K562 (cell line): ENCODE data around the gene LUC7L. TPM values are rescaled to one million over a fixed set of nuclear protein-coding genes. Genes with fewer than 3 reads are reported as not detected.

Experiments used
- LCOR ChIP-seq: sonication (generic); formaldehyde crosslinking; IDR thresholded peaks from 2 replicates; pipeline ENCODE4 v1.8.0; 2022; ENCODE audit warnings: mild to moderate bottlenecking, missing genetic modification reagents
- MYC ChIP-seq, 2 experiments: fragments of 250-450 bp in 1 of 2; sonication (Bioruptor Pico) in 1 of 2; IDR thresholded peaks; 2 replicates each; pipeline versions ENCODE4 v1.5.1 to v1.6.1; 2012 to 2021; ENCODE audit warnings: low read depth in 2 of 2, borderline replicate concordance in 1 of 2, improper control_type of control experiment in 1 of 2, low read length in 1 of 2, mild to moderate bottlenecking in 1 of 2, moderate library complexity in 1 of 2
- NR4A1 ChIP-seq, 2 experiments: fragments of 250-450 bp in 1 of 2; fragments of 450-650 bp in 1 of 2; sonication (Bioruptor Pico) in 1 of 2; IDR thresholded peaks; 2 replicates each; pipeline versions ENCODE4 v1.4.0 to v1.6.1; 2016 to 2020; ENCODE audit warnings: mild to moderate bottlenecking in 2 of 2, missing compliant biosample characterization in 1 of 2, missing genetic modification characterization in 1 of 2, moderate library complexity in 1 of 2
- POLR2AphosphoS5 ChIP-seq: IDR thresholded peaks from 2 replicates; pipeline ENCODE4 v1.6.1; 2011; ENCODE audit warnings: mild to moderate bottlenecking, low read depth, low read length, moderate library complexity; ENCODE audit not compliant: control insufficient read depth, insufficient read depth
- ZNF277 ChIP-seq: fragments of 250-450 bp; sonication (Bioruptor Pico); IDR thresholded peaks from 2 replicates; pipeline ENCODE4 v1.8.0; 2022; ENCODE audit warnings: inconsistent platforms, mild to moderate bottlenecking, moderate library complexity, borderline replicate concordance
- ZSCAN29 ChIP-seq: fragments of 450-650 bp; IDR thresholded peaks from 2 replicates; pipeline ENCODE4 v1.6.1; 2017
- polyA plus RNA-seq, 8 experiments: library from polyadenylated mRNA; depleted of rRNA in 4 of 8; stranded (reverse) in 5 of 8; unstranded in 3 of 8; fragments of >200 nt; fragmentation: Nextera tagmentation in 2 of 8; fragmentation: Illumina TruSeq in 1 of 8; extraction: Ambion mirVana in 2 of 8; extraction: Trizol in 1 of 8; gene quantifications; 2 replicates each; pipeline versions ENCODE4 v1.2.1 to v1.2.3, GENCODE V29; 2011 to 2014; ENCODE audit warnings: inconsistent platforms in 1 of 8, missing spikeins in 1 of 8
- total RNA-seq, 7 experiments: library from RNA; depleted of rRNA in 6 of 7; stranded (reverse); fragments of >200 nt in 6 of 7; fragmentation: Illumina TruSeq in 2 of 7; extraction: Trizol in 2 of 7; gene quantifications; 2 replicates each; pipeline versions ENCODE4 v1.2.1 to v1.2.3, GENCODE V29; 2011 to 2021; ENCODE audit warnings: low replicate concordance in 1 of 7
- TF ChIP-seq, protein P1 (sequence below): fragments of 450-650 bp; IDR thresholded peaks from 2 replicates; pipeline ENCODE4 v1.6.1; 2016; ENCODE audit warnings: low read depth
- TF ChIP-seq, protein P2 (sequence below): fragments of 450-650 bp; IDR thresholded peaks from 2 replicates; pipeline ENCODE4 v1.6.1; 2016; ENCODE audit warnings: low read depth, mild to moderate bottlenecking, moderate library complexity

The LUC7L gene
- total and polyA plus RNA-seq, 9 of the 15 experiments (the other 6 are each of a cell fraction or from before 2014, with no cell fraction given): 1.7 to 93.3 (median 59.5) TPM

DNA sequence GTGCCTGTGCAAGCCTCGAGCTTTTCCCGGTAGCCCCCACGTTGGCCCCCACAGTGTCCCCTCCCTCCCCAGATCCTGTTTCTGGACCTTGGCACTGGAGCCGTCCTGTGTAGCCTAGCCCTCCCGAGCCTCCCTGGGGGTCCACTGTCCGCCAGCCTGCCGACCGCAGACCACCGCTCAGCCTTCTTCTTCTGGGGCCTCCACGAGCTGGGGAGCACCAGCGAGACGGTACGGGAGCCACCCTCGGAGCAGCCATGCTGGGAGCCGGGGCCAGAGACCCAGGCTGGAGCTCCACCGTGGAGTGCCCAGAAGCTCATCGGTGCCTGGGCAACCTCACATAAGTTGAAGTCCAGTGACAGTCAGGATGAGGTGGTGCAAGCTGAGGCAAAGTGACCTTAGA lies 34.7 kb upstream of the LUC7L start (continued):
- TF ChIP-seq, protein P1, sequence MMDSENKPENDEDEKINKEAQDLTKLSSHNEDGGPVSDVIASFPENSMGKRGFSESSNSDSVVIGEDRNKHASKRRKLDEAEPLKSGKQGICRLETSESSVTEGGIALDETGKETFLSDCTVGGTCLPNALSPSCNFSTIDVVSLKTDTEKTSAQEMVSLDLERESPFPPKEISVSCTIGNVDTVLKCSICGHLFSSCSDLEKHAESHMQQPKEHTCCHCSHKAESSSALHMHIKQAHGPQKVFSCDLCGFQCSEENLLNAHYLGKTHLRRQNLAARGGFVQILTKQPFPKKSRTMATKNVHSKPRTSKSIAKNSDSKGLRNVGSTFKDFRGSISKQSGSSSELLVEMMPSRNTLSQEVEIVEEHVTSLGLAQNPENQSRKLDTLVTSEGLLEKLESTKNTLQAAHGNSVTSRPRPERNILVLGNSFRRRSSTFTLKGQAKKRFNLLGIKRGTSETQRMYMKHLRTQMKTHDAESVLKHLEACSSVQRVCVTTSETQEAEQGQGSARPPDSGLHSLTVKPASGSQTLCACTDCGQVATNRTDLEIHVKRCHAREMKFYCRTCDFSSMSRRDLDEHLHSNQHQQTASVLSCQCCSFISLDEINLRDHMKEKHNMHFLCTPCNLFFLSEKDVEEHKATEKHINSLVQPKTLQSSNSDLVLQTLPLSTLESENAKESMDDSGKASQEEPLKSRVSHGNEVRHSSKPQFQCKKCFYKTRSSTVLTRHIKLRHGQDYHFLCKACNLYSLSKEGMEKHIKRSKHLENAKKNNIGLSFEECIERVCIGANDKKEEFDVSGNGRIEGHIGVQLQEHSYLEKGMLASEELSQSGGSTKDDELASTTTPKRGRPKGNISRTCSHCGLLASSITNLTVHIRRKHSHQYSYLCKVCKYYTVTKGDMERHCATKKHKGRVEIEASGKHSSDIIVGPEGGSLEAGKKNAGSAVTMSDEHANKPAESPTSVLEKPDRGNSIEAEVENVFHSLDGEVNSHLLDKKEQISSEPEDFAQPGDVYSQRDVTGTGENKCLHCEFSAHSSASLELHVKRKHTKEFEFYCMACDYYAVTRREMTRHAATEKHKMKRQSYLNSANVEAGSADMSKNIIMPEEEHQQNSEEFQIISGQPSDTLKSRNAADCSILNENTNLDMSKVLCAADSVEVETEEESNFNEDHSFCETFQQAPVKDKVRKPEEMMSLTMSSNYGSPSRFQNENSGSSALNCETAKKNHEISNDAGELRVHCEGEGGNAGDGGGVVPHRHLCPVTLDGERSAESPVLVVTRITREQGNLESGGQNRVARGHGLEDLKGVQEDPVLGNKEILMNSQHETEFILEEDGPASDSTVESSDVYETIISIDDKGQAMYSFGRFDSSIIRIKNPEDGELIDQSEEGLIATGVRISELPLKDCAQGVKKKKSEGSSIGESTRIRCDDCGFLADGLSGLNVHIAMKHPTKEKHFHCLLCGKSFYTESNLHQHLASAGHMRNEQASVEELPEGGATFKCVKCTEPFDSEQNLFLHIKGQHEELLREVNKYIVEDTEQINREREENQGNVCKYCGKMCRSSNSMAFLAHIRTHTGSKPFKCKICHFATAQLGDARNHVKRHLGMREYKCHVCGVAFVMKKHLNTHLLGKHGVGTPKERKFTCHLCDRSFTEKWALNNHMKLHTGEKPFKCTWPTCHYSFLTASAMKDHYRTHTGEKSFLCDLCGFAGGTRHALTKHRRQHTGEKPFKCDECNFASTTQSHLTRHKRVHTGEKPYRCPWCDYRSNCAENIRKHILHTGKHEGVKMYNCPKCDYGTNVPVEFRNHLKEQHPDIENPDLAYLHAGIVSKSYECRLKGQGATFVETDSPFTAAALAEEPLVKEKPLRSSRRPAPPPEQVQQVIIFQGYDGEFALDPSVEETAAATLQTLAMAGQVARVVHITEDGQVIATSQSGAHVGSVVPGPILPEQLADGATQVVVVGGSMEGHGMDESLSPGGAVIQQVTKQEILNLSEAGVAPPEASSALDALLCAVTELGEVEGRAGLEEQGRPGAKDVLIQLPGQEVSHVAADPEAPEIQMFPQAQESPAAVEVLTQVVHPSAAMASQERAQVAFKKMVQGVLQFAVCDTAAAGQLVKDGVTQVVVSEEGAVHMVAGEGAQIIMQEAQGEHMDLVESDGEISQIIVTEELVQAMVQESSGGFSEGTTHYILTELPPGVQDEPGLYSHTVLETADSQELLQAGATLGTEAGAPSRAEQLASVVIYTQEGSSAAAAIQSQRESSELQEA: no peak
- TF ChIP-seq POLR2AphosphoS5 (no peak), LCOR (no peak), MYC (IDR thresholded peaks at IDR 0.05; ENCODE audit: low read depth, low read length) (no peak), MYC (CRISPR knock-in tag; IDR thresholded peaks at IDR 0.05; ENCODE audit: borderline replicate concordance, low read depth) (no peak), NR4A1 (CRISPR knock-in tag; IDR thresholded peaks at IDR 0.05) (no peak), NR4A1 (tag; IDR thresholded peaks at IDR 0.05) (no peak), ZNF277 (CRISPR knock-in tag) (no peak), ZSCAN29 (no peak)
- TF ChIP-seq, protein P2, sequence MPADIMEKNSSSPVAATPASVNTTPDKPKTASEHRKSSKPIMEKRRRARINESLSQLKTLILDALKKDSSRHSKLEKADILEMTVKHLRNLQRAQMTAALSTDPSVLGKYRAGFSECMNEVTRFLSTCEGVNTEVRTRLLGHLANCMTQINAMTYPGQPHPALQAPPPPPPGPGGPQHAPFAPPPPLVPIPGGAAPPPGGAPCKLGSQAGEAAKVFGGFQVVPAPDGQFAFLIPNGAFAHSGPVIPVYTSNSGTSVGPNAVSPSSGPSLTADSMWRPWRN: no peak
